A549 (cell line): ENCODE data around the gene CDIPT. TPM values are rescaled to one million over a fixed set of nuclear protein-coding genes. Genes with fewer than 3 reads are reported as not detected.

Experiments
- ATAC-seq, 2 experiments: fragments of 200-7000 bp in 1 of 2; fragments of >200 bp in 1 of 2; cut with Nextera tagmentation in 1 of 2; cut with Tn5 transposase in 1 of 2; 3 replicates each; pipeline versions ENCODE4 v1.8.0 to v1.9.1; 2018 to 2020; ENCODE audit warnings: mild to moderate bottlenecking in 1 of 2, moderate library complexity in 1 of 2
- CTCF ChIA-PET: fragments of 300-600 bp; sonication (Branson Sonifier 250); formaldehyde crosslinking; extraction: SDS; loops from one replicate; lab custom pipeline; 2021; ENCODE audit warnings: antibody characterized with exemption, inconsistent platforms; lab: Yijun Ruan, JAX
- POLR2A ChIA-PET: fragments of 350-600 bp; formaldehyde crosslinking; extraction: SDS; loops from one replicate; lab custom pipeline; 2021; ENCODE audit warnings: antibody characterized with exemption, inconsistent platforms; lab: Yijun Ruan, JAX
- DNase-seq, 2 experiments: peaks; one replicate each; pipeline versions ENCODE4 v3.0.0 to v3.0.0-alpha.2; 2011 to 2016; ENCODE audit warnings: low read depth in 1 of 2, low spot score in 1 of 2
- FAIRE-seq: peaks from 2 replicates; lab custom pipeline; 2011; peaks lifted over from hg19 to GRCh38; lab: Jason Lieb, UNC
- H3K27ac ChIP-seq, 2 experiments: fragments of >200 bp; sonication (Bioruptor Twin); formaldehyde crosslinking; 3 replicates each; pipeline ENCODE4 v1.5.1; 2016 to 2017
- H3K4me1 ChIP-seq: fragments of >200 bp; sonication (Bioruptor Twin); formaldehyde crosslinking; 3 replicates; pipeline ENCODE4 v1.6.1; 2016
- H3K4me2 ChIP-seq: fragments of >200 bp; sonication (Bioruptor Twin); formaldehyde crosslinking; 3 replicates; pipeline ENCODE4 v1.6.1; 2016
- H3K4me3 ChIP-seq: fragments of >200 bp; sonication (Bioruptor Twin); formaldehyde crosslinking; 3 replicates; pipeline ENCODE4 v1.5.1; 2016
- H3K9me3 ChIP-seq: fragments of >200 bp; sonication (Bioruptor Twin); formaldehyde crosslinking; 3 replicates; pipeline ENCODE4 v1.6.1; 2016
- BHLHE40 ChIP-seq: IDR thresholded peaks from 2 replicates; pipeline ENCODE4 v1.6.1; 2012; ENCODE audit warnings: low read depth, low read length, inconsistent platforms
- CHD4 ChIP-seq: fragments of 200-600 bp; sonication (generic); IDR thresholded peaks from 2 replicates; pipeline ENCODE4 v1.6.1; 2016; ENCODE audit warnings: antibody characterized with exemption, mild to moderate bottlenecking, borderline replicate concordance
- E2F6 ChIP-seq: IDR thresholded peaks from 2 replicates; pipeline ENCODE4 v1.6.1; 2012; ENCODE audit warnings: low read depth, borderline replicate concordance
- EP300 ChIP-seq, 2 experiments: fragments of >200 bp; sonication (Bioruptor Twin); formaldehyde crosslinking; IDR thresholded peaks; 2 replicates in 1 of 2; 3 replicates in 1 of 2; pipeline ENCODE4 v1.6.1; 2016 to 2017
- FOSL2 ChIP-seq, 2 experiments: fragments of 450-650 bp in 1 of 2; fragments of >200 bp in 1 of 2; sonication (Bioruptor Twin) in 1 of 2; formaldehyde crosslinking; IDR thresholded peaks; 2 replicates each; pipeline versions ENCODE4 v1.5.0 to v1.6.1; 2016 to 2020; ENCODE audit warnings: mild to moderate bottlenecking in 1 of 2, moderate library complexity in 1 of 2
- HMGXB4 ChIP-seq: fragments of 250-450 bp; sonication (Bioruptor Pico); IDR thresholded peaks from 2 replicates; pipeline ENCODE4 v1.5.0; 2021; ENCODE audit warnings: mild to moderate bottlenecking, moderate library complexity, borderline replicate concordance
- HOXA7 ChIP-seq: fragments of 250-450 bp; sonication (Bioruptor Pico); IDR thresholded peaks from 2 replicates; pipeline ENCODE4 v1.5.0; 2020; ENCODE audit warnings: mild to moderate bottlenecking, moderate library complexity
- JUNB ChIP-seq: fragments of >200 bp; sonication (Bioruptor Twin); formaldehyde crosslinking; IDR thresholded peaks from 2 replicates; pipeline ENCODE4 v1.6.1; 2016
- KDM1A ChIP-seq: fragments of 200-600 bp; sonication (generic); IDR thresholded peaks from 2 replicates; pipeline ENCODE4 v1.6.1; 2016; ENCODE audit warnings: low read depth, mild to moderate bottlenecking
- MAFK ChIP-seq: fragments of 450-650 bp; IDR thresholded peaks from 2 replicates; pipeline ENCODE4 v1.6.1; 2014; ENCODE audit not compliant: partially characterized antibody
- NFE2L2 ChIP-seq: fragments of 150-350 bp; conservative IDR thresholded peaks from 2 replicates; pipeline ENCODE4 v1.6.1; 2014; ENCODE audit warnings: low read length
- NR3C1 ChIP-seq: fragments of >200 bp; sonication (Bioruptor Twin); formaldehyde crosslinking; IDR thresholded peaks from 3 replicates; pipeline ENCODE4 v1.6.1; 2017
- PHF8 ChIP-seq: fragments of 200-600 bp; sonication (generic); IDR thresholded peaks from 2 replicates; pipeline ENCODE4 v1.6.1; 2016; ENCODE audit warnings: low read depth, mild to moderate bottlenecking, antibody characterized with exemption, moderate library complexity, borderline replicate concordance
- RAD21 ChIP-seq, 2 experiments: fragments of >200 bp in 1 of 2; sonication (Bioruptor Twin) in 1 of 2; formaldehyde crosslinking in 1 of 2; IDR thresholded peaks in 1 of 2; conservative IDR thresholded peaks in 1 of 2; 2 replicates in 1 of 2; 3 replicates in 1 of 2; pipeline ENCODE4 v1.6.1; 2012 to 2018; ENCODE audit warnings: inconsistent platforms in 1 of 2
- RARB ChIP-seq: fragments of 250-450 bp; sonication (Bioruptor Pico); IDR thresholded peaks from 2 replicates; pipeline ENCODE4 v1.8.0; 2021; ENCODE audit warnings: mild to moderate bottlenecking, moderate library complexity
- RCOR1 ChIP-seq: fragments of 150-350 bp; IDR thresholded peaks from 2 replicates; pipeline ENCODE4 v1.6.1; 2014; ENCODE audit warnings: antibody characterized with exemption, low read length, low read depth
- RNF2 ChIP-seq: fragments of 200-600 bp; sonication (generic); IDR thresholded peaks from 2 replicates; pipeline ENCODE4 v1.6.1; 2016; ENCODE audit warnings: low read depth, mild to moderate bottlenecking, antibody characterized with exemption, moderate library complexity, borderline replicate concordance
- TFCP2L1 ChIP-seq: fragments of 250-450 bp; sonication (Bioruptor Pico); IDR thresholded peaks from 2 replicates; pipeline ENCODE4 v1.5.0; 2021; ENCODE audit warnings: mild to moderate bottlenecking
- TP53 ChIP-seq: fragments of 250-450 bp; sonication (Bioruptor Pico); IDR thresholded peaks from 2 replicates; pipeline ENCODE4 v1.5.0; 2021; ENCODE audit warnings: mild to moderate bottlenecking, moderate library complexity
- ZNF302 ChIP-seq: fragments of 250-450 bp; sonication (Bioruptor Pico); IDR thresholded peaks from 2 replicates; pipeline ENCODE4 v1.9.0; 2021; ENCODE audit warnings: inconsistent platforms, mild to moderate bottlenecking, moderate library complexity
- ZSCAN20 ChIP-seq: fragments of 250-450 bp; sonication (Bioruptor Pico); IDR thresholded peaks from 2 replicates; pipeline ENCODE4 v1.8.0; 2022; ENCODE audit warnings: mild to moderate bottlenecking, moderate library complexity
- WGBS: methylation state at CpG from one replicate; pipeline ENCODE4 v1.1.6; 2017; ENCODE audit errors: missing lambda C conversion rate; 5-methylcytosine and 5-hydroxymethylcytosine counted together
- polyA plus RNA-seq, 4 experiments: library from polyadenylated mRNA; depleted of rRNA in 3 of 4; stranded (reverse); fragments of >200 nt; fragmentation: RNase III in 1 of 4; extraction: RNeasy Plus Mini Kit Qiagen cat#74134 plus additional on column Dnase treatment in 1 of 4; gene quantifications; 2 replicates in 3 of 4; 3 replicates in 1 of 4; pipeline ENCODE4 v1.2.3, GENCODE V29; 2011 to 2017
- TF ChIP-seq, protein P1 (sequence below): fragments of 200-600 bp; sonication (generic); IDR thresholded peaks from 2 replicates; pipeline ENCODE4 v1.6.1; 2016; ENCODE audit warnings: antibody characterized with exemption, mild to moderate bottlenecking, moderate library complexity

CDIPT gene
- polyA plus RNA-seq, 2 of the 4 experiments (the other 2 are of a cell fraction): 64.0 to 72.1 TPM

GRCh38 chr16:29904947-29905346, 41.9 kb upstream of the CDIPT start:
- WGBS: 89% methylated on average over 7 of the region's 7 CpGs

DNA sequence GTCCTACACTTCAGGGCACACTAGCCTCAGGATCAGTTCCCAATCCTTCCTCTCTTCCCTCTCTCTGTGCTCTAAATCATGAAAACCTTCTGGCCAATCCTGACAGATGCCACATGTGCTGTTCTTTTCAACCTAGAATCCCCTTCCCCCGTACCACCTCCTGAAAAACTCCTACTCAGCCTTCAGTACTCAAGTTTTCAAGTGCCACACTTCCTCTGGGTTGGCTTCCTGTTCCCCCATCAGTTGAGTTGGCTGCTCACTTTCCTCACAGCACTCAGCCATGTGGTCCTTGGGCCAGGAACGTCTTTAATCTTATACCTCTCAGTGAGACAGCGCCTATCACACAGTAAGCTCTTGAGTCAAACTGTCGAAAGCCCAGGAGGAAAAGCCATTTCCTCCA, 40.6 kb upstream of the CDIPT start:
- FAIRE-seq: no peak
- H3K4me2 ChIP-seq: no peak overlapping the region
- ChIA-PET POLR2A (no interaction called here), CTCF (interaction anchor here (1.4 to 5.4 kb wide), 3 partner anchors 12 to 101 kb away, joined by 4 to 41 read pairs (median 12); partner anchors contain the start of gene KCTD13)
- TF ChIP-seq TP53 (no peak), KDM1A (no peak), JUNB (no peak), BHLHE40 (no peak), FOSL2 (IDR thresholded peaks at IDR 0.05) (no peak), FOSL2 (CRISPR knock-in tag; IDR thresholded peaks at IDR 0.05) (no peak), NFE2L2 (no peak), RARB (no peak), ZSCAN20 (no peak), RNF2 (no peak), RAD21 (conservative IDR thresholded peaks at IDR 0.05 in 1 of 2, IDR thresholded peaks at IDR 0.05 in 1 of 2) (no peak)
- TF ChIP-seq, all 56 proteins: peak for 0
- DNase-seq: no peak
- Histone ChIP-seq H3K4me1 (peaks cover 15% of the 10 kb centered on the region), H3K9me3 (no peaks in the 10 kb centered on the region), H3K4me3 (no peak overlapping the region), H3K27ac (no peak overlapping the region)
- 94% methylated on average over 4 of the region's 4 CpGs for WGBS
- ATAC-seq: no peak

More at GRCh38 chr16:29904947-29905346, 41.9 kb upstream of the CDIPT start:
- ChIA-PET CTCF (interaction anchor here (1.0 to 1.1 kb wide), 2 partner anchors 12 to 128 kb away, joined by 3 to 4 read pairs; no protein-coding TSS in a partner anchor), POLR2A (no interaction called here)
- H3K4me1 ChIP-seq: peaks cover 12% of the 10 kb centered on the region
- DNase-seq: no peak
- TF ChIP-seq CHD4 (no peak), TFCP2L1 (no peak), ZNF302 (CRISPR knock-in tag) (no peak), HOXA7 (CRISPR knock-in tag) (no peak), NR3C1 (no peak), E2F6 (no peak)
- TF ChIP-seq, protein P1, sequence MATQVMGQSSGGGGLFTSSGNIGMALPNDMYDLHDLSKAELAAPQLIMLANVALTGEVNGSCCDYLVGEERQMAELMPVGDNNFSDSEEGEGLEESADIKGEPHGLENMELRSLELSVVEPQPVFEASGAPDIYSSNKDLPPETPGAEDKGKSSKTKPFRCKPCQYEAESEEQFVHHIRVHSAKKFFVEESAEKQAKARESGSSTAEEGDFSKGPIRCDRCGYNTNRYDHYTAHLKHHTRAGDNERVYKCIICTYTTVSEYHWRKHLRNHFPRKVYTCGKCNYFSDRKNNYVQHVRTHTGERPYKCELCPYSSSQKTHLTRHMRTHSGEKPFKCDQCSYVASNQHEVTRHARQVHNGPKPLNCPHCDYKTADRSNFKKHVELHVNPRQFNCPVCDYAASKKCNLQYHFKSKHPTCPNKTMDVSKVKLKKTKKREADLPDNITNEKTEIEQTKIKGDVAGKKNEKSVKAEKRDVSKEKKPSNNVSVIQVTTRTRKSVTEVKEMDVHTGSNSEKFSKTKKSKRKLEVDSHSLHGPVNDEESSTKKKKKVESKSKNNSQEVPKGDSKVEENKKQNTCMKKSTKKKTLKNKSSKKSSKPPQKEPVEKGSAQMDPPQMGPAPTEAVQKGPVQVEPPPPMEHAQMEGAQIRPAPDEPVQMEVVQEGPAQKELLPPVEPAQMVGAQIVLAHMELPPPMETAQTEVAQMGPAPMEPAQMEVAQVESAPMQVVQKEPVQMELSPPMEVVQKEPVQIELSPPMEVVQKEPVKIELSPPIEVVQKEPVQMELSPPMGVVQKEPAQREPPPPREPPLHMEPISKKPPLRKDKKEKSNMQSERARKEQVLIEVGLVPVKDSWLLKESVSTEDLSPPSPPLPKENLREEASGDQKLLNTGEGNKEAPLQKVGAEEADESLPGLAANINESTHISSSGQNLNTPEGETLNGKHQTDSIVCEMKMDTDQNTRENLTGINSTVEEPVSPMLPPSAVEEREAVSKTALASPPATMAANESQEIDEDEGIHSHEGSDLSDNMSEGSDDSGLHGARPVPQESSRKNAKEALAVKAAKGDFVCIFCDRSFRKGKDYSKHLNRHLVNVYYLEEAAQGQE: no peak
- TF ChIP-seq, all 56 proteins: peak for 0
- Histone ChIP-seq H3K4me3 (no peak overlapping the region), H3K27ac (no peak overlapping the region), H3K9me3 (no peaks in the 10 kb centered on the region), H3K4me2 (no peak overlapping the region)
- ATAC-seq (no peak), FAIRE-seq (no peak)

DNA sequence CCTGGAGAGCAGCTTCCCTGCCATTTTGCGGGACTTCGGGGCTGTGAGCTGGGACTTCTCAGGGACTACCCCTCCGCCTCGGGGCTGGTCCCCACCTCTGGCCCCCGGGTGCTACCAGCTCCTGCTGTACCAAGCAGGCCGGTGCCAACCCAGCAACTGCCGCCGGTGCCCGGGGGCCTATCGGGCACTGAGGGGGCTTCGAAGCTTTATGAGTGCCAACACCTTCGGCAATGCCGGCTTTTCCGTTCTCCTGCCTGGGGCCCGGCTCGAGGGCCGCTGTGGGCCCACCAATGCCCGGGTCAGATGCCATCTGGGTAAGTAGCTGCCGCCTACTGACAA, 38.5 kb upstream of the CDIPT start:
- no peak for ATAC-seq
- peaks cover 16% of the 10 kb centered on the region for H3K4me1 ChIP-seq
- ChIA-PET CTCF (interaction anchor here (0.6 to 5.4 kb wide), 11 partner anchors 8 to 201 kb away, joined by 3 to 41 read pairs (median 4); no protein-coding TSS in a partner anchor), POLR2A (interaction anchor here (0.8 kb wide), 1 partner anchor 72 kb away, joined by 3 read pairs; the partner anchor contains the start of gene TAOK2)
- no peak for FAIRE-seq
- H3K4me2 ChIP-seq: peak overlapping the region; percentile 98
- no peak for TF ChIP-seq HMGXB4 (CRISPR knock-in tag)
- no peak for TF ChIP-seq EP300 (IDR thresholded peaks at IDR 0.05)
- no peak for TF ChIP-seq PHF8
- TF ChIP-seq MAFK: no peak
- TF ChIP-seq RCOR1: no peak
- TF ChIP-seq BHLHE40: no peak
- H3K4me3 ChIP-seq: peak overlapping the region; percentile 68; the same call in 2 of the 3 replicates
- H3K27ac ChIP-seq: peak overlapping the region in 1 of 2 experiments; percentile 88; a peak in 3 of 6 replicates
- 89% methylated on average over 18 of the region's 19 CpGs for WGBS
- no peaks in the 10 kb centered on the region for H3K9me3 ChIP-seq
- DNase-seq: no peak
